DOHH2 (cell line): ENCODE data around the gene S100A14.

Source experiments
- H3F3A ChIP-seq: fragments of 200-600 bp; sonication (generic), shearing (Covaris generic); 2 replicates; pipeline ENCODE4 v1.6.0; 2016; ENCODE audit warnings: antibody characterized with exemption, mild to moderate bottlenecking; ENCODE audit not compliant: control insufficient read depth, insufficient read depth
- H3K27ac ChIP-seq: fragments of 200-600 bp; sonication (generic); 2 replicates; pipeline ENCODE4 v1.5.1; 2014; ENCODE audit warnings: low read depth, mild to moderate bottlenecking, low read length, moderate library complexity
- H3K27me3 ChIP-seq: fragments of 200-600 bp; sonication (generic); 2 replicates; pipeline ENCODE4 v1.6.1; 2014; ENCODE audit warnings: mild to moderate bottlenecking, low read length, mixed read lengths; ENCODE audit not compliant: control insufficient read depth
- H3K36me3 ChIP-seq: fragments of 200-600 bp; sonication (generic); 2 replicates; pipeline ENCODE4 v1.6.1; 2014; ENCODE audit warnings: mild to moderate bottlenecking, low read length, moderate library complexity, mixed read lengths; ENCODE audit not compliant: control insufficient read depth
- H3K4me1 ChIP-seq: fragments of 200-600 bp; sonication (generic); 2 replicates; pipeline ENCODE4 v1.6.1; 2014; ENCODE audit warnings: mild to moderate bottlenecking, low read length, mixed read lengths; ENCODE audit not compliant: control insufficient read depth
- H3K4me2 ChIP-seq: fragments of 200-600 bp; sonication (generic); 2 replicates; pipeline ENCODE4 v1.6.0; 2014; ENCODE audit warnings: mild to moderate bottlenecking, low read length, moderate library complexity
- H3K4me3 ChIP-seq: fragments of 200-600 bp; sonication (generic); 2 replicates; pipeline ENCODE4 v1.5.1; 2014; ENCODE audit warnings: mild to moderate bottlenecking, low read length, mixed read lengths
- H3K79me2 ChIP-seq: fragments of 200-600 bp; sonication (generic); 2 replicates; pipeline ENCODE4 v1.6.1; 2014; ENCODE audit warnings: mild to moderate bottlenecking, low read length, mixed read lengths; ENCODE audit not compliant: control insufficient read depth
- H3K9me2 ChIP-seq: fragments of 200-600 bp; sonication (generic); replicated peaks from 2 replicates; pipeline ENCODE4 v1.6.1; 2014; ENCODE audit warnings: mild to moderate bottlenecking, low read length, mixed read lengths; ENCODE audit not compliant: control insufficient read depth
- H3K9me3 ChIP-seq: fragments of 200-600 bp; sonication (generic); 2 replicates; pipeline ENCODE4 v1.6.1; 2014; ENCODE audit warnings: antibody characterized with exemption, low read length, mixed read lengths; ENCODE audit not compliant: control insufficient read depth, insufficient read depth
- H4K20me1 ChIP-seq: fragments of 200-600 bp; sonication (generic); 2 replicates; pipeline ENCODE4 v1.6.0; 2014; ENCODE audit warnings: low read depth, mild to moderate bottlenecking, antibody characterized with exemption, low read length, moderate library complexity; ENCODE audit not compliant: control insufficient read depth, insufficient read depth
- CTCF ChIP-seq: fragments of 200-600 bp; sonication (generic); IDR thresholded peaks from one replicate; pipeline ENCODE4 v1.5.1; 2014; ENCODE audit warnings: antibody characterized with exemption, mild to moderate bottlenecking, low read depth, low read length; ENCODE audit not compliant: poor library complexity, severe bottlenecking
- EZH2phosphoT487 ChIP-seq: fragments of 200-600 bp; sonication (generic); IDR thresholded peaks from 2 replicates; pipeline ENCODE4 v1.6.1; 2017; ENCODE audit warnings: borderline replicate concordance, mild to moderate bottlenecking, antibody characterized with exemption, low read length, moderate library complexity, mixed read lengths

S100A14 gene

GRCh38 chr1:153628638-153629342, 12.7 kb upstream of the S100A14 start:
- no peak overlapping the region for H3K4me3 ChIP-seq
- no peaks in the 10 kb centered on the region for H4K20me1 ChIP-seq
- 0 out of 2 replicates have a peak overlapping the region, but pooled peaks have one; percentile 5 for H3K4me2 ChIP-seq
- no peaks in the 10 kb centered on the region for H3K9me3 ChIP-seq
- H3K4me1 ChIP-seq: peaks cover 55% of the 10 kb centered on the region
- no peaks in the 10 kb centered on the region for H3K27me3 ChIP-seq
- no peak overlapping the region for H3K27ac ChIP-seq
- H3F3A ChIP-seq: peaks cover 2% of the 10 kb centered on the region; the same call in 1 of the 2 replicates
- H3K79me2 ChIP-seq: peaks cover 10% of the 10 kb centered on the region
- H3K9me2 ChIP-seq: no peaks in the 10 kb centered on the region
- peaks cover 7% of the 10 kb centered on the region; the same call in 1 of the 2 replicates for H3K36me3 ChIP-seq
- TF ChIP-seq EZH2phosphoT487: no peak
- TF ChIP-seq CTCF: no peak

- H3K4me2 ChIP-seq: peak within 1 kb of the TSS; percentile 92
- peaks cover 9% of the 10 kb centered on the region; the same call in 1 of the 2 replicates for H3K36me3 ChIP-seq
- H3K4me1 ChIP-seq: peaks cover 57% of the 10 kb centered on the region
- H3K9me3 ChIP-seq: no peaks in the 10 kb centered on the region
- no peaks in the 10 kb centered on the region for H4K20me1 ChIP-seq
- H3K27ac ChIP-seq: peak within 1 kb of the TSS; percentile 62
- H3F3A ChIP-seq: peaks cover 2% of the 10 kb centered on the region; the same call in 1 of the 2 replicates
- peaks cover 10% of the 10 kb centered on the region for H3K79me2 ChIP-seq
- TF ChIP-seq CTCF (no peak), EZH2phosphoT487 (no peak)
- H3K9me2 ChIP-seq: no peaks in the 10 kb centered on the region
- no peaks in the 10 kb centered on the region for H3K27me3 ChIP-seq
- H3K4me3 ChIP-seq: peak within 1 kb of the TSS; percentile 87
Measured at GRCh38 chr1:153627715-153628626, 11.8 kb upstream of the S100A14 start, which contains the start of gene S100A1. TSS of gene S100A1 (plus strand) at chr1:153628434. CDS start at chr1:153630522, 2,088 bp downstream.

- H3K27me3 ChIP-seq: no peaks in the 10 kb centered on the region
- peaks cover 10% of the 10 kb centered on the region for H3K79me2 ChIP-seq
- peaks cover 66% of the 10 kb centered on the region for H3K4me1 ChIP-seq
- H3K27ac ChIP-seq: peak within 1 kb of the TSS; percentile 62
- peaks cover 2% of the 10 kb centered on the region; the same call in 1 of the 2 replicates for H3F3A ChIP-seq
- TF ChIP-seq CTCF: peak; percentile 97
- no peak for TF ChIP-seq EZH2phosphoT487
- no peaks in the 10 kb centered on the region for H4K20me1 ChIP-seq
- peak within 1 kb of the TSS; percentile 92 for H3K4me2 ChIP-seq
- no peaks in the 10 kb centered on the region for H3K9me3 ChIP-seq
- no peaks in the 10 kb centered on the region for H3K9me2 ChIP-seq
- peak within 1 kb of the TSS; percentile 87 for H3K4me3 ChIP-seq
- peaks cover 14% of the 10 kb centered on the region for H3K36me3 ChIP-seq
Measured at GRCh38 chr1:153626904-153627714, 11.0 kb upstream of the S100A14 start, which contains the start of gene S100A13. TSS of gene S100A13 (minus strand) at chr1:153627505. CDS start at chr1:153626472, 1,033 bp downstream.
